Measurements from ENCODE around the gene TSEN2. TPM values are rescaled to one million over a fixed set of nuclear protein-coding genes. Genes with fewer than 3 reads are reported as not detected.
"Not testable (repeated sequence)": the region's sequence is repeated elsewhere in the genome, so short reads cannot be mapped to it uniquely, and the experiment has no call there.

The TSEN2 gene
- total and polyA plus RNA-seq, 7 donors = 12.5 to 30.9 (median 15.0) TPM

DNA sequence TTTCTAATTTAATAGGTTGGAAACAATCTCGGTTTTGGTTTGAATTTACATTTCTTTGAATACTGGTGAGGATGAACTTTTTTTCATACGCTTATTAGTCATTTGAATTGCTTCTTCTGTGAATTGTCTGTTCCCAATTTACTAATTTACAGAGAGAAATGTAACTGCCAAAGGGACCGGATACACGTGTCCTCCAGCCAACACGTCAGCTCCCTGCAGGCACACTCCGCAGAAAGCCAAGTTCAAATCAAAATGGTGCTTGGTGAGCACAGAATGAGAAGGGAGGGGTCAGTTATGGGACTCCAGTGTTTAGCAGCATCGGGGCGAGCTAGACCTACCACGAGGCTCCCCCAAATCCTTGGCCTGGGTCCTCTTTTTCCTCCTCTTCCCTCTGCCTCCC lies 10.8 kb upstream of the TSEN2 start:
- no peak overlapping the region for H3K27ac ChIP-seq
- TF ChIP-seq CTCF (IDR thresholded peaks at IDR 0.05) = no peak
- DNase-seq = no peak
- no peaks in the 10 kb centered on the region for H3K4me1 ChIP-seq
- WGBS, 3 donors = 77 to 84% (median 81%) methylated on average over 9 of the region's 9 CpGs
- no peaks in the 10 kb centered on the region for H3K27me3 ChIP-seq (ENCODE audit: insufficient read depth in 3 of 3, low read length in 2 of 3)
- no peak for ATAC-seq
- H3K9me3 ChIP-seq = no peaks in the 10 kb centered on the region
- intact Hi-C loops (cut with DNase I) = no loop called here
- no peaks in the 10 kb centered on the region for H3K36me3 ChIP-seq (ENCODE audit: insufficient read depth in 1 of 2, low read depth in 1 of 2)
- H3K4me3 ChIP-seq = no peak overlapping the region

GRCh38 chr3:12476238-12476897 lies 7.9 kb upstream of the TSEN2 start:
- H3K9me3 ChIP-seq = no peaks in the 10 kb centered on the region
- no peaks in the 10 kb centered on the region for H3K36me3 ChIP-seq (ENCODE audit: insufficient read depth in 1 of 2, low read depth in 1 of 2)
- no peaks in the 10 kb centered on the region for H3K27me3 ChIP-seq (ENCODE audit: insufficient read depth in 3 of 3, low read length in 2 of 3)
- WGBS, 3 donors = 65 to 77% (median 69%) methylated on average over 5 of the region's 5 CpGs
- no peak for TF ChIP-seq CTCF (IDR thresholded peaks at IDR 0.05)
- H3K4me1 ChIP-seq = no peaks in the 10 kb centered on the region
- no peak overlapping the region for H3K4me3 ChIP-seq
- no peak for ATAC-seq
- H3K27ac ChIP-seq = no peak overlapping the region
- intact Hi-C loops (cut with DNase I) = loop anchor here in 1 of 2 donors (5.0 kb wide), 1 partner anchor 294 kb away; no protein-coding TSS in a partner anchor
- DNase-seq = no peak

GRCh38 chr3:12477256-12477655 lies 7.0 kb upstream of the TSEN2 start:
- Histone ChIP-seq H3K9me3 (no peaks in the 10 kb centered on the region), H3K36me3 (ENCODE audit: insufficient read depth in 1 of 2, low read depth in 1 of 2) (no peaks in the 10 kb centered on the region), H3K4me1 (no peaks in the 10 kb centered on the region), H3K27ac (no peak overlapping the region), H3K4me3 (no peak overlapping the region), H3K27me3 (ENCODE audit: insufficient read depth in 3 of 3, low read length in 2 of 3) (no peaks in the 10 kb centered on the region)
- TF ChIP-seq CTCF (IDR thresholded peaks at IDR 0.05) = no peak
- ATAC-seq (no peak), DNase-seq (no peak)
- WGBS, 3 donors = 79 to 86% (median 85%) methylated on average over 5 of the region's 5 CpGs
- intact Hi-C loops (cut with DNase I) = loop anchor here in 1 of 2 donors (5.0 kb wide), 1 partner anchor 295 kb away; no protein-coding TSS in a partner anchor

GRCh38 chr3:12478326-12478725 lies 6.0 kb upstream of the TSEN2 start:
- Histone ChIP-seq H3K27me3 (ENCODE audit: insufficient read depth in 3 of 3, low read length in 2 of 3) (no peaks in the 10 kb centered on the region), H3K27ac (no peak overlapping the region), H3K4me1 (peaks cover under 1% of the 10 kb centered on the region), H3K9me3 (no peaks in the 10 kb centered on the region), H3K36me3 (ENCODE audit: insufficient read depth in 1 of 2, low read depth in 1 of 2) (no peaks in the 10 kb centered on the region), H3K4me3 (no peak overlapping the region)
- TF ChIP-seq CTCF (IDR thresholded peaks at IDR 0.05) = no peak
- WGBS, 3 donors = 50 to 77% (median 56%) methylated on average over 5 of the region's 5 CpGs
- DNase-seq = no peak
- no peak for ATAC-seq
- intact Hi-C loops (cut with DNase I) = loop anchor here (2.0 to 5.0 kb wide), 3 partner anchors 296 to 344 kb away; no protein-coding TSS in a partner anchor

- H3K9me3 ChIP-seq; ATAC-seq; H3K36me3 ChIP-seq (ENCODE audit: insufficient read depth in 1 of 2, low read depth in 1 of 2); DNase-seq; H3K4me1 ChIP-seq; H3K27me3 ChIP-seq (ENCODE audit: insufficient read depth in 3 of 3, low read length in 2 of 3); H3K27ac ChIP-seq; H3K4me3 ChIP-seq: not testable (repeated sequence)
- intact Hi-C loops (cut with DNase I) = loop anchor here (2.0 to 5.0 kb wide), 3 partner anchors 297 to 344 kb away; no protein-coding TSS in a partner anchor
- WGBS, 3 donors = 64 to 74% (median 65%) methylated on average over 3 of the region's 3 CpGs
These were observed 5.1 kb upstream of the TSEN2 start for GRCh38 chr3:12479198-12479597.
